Neural cell (in vitro differentiated cells): ENCODE results near the gene CLDN6. TPM values are rescaled to one million over a fixed set of nuclear protein-coding genes. Genes with fewer than 3 reads are reported as not detected.

Source experiments
- H2AFZ ChIP-seq: fragments of 200-600, 300-800 bp; sonication (generic), shearing (Covaris generic); 2 replicates; pipeline ENCODE4 v1.6.0; 2014; ENCODE audit warnings: low read depth, mild to moderate bottlenecking, antibody characterized with exemption, low read length, moderate library complexity
- H3F3A ChIP-seq: fragments of 200-600 bp; shearing (Covaris generic); 2 replicates; pipeline ENCODE4 v1.6.1; 2016; ENCODE audit warnings: mild to moderate bottlenecking, moderate library complexity, mixed read lengths, antibody characterized with exemption, low read length; ENCODE audit not compliant: insufficient read depth, poor library complexity, severe bottlenecking
- H3K27ac ChIP-seq: fragments of 200-600, 300-800 bp; sonication (generic), shearing (Covaris generic); 2 replicates; pipeline ENCODE4 v1.5.1; 2014; ENCODE audit warnings: mild to moderate bottlenecking, low read length, moderate library complexity
- H3K27me3 ChIP-seq: fragments of 300-800, 200-600 bp; sonication (generic), shearing (Covaris generic); 2 replicates; pipeline ENCODE4 v1.6.0; 2014; ENCODE audit warnings: mild to moderate bottlenecking, low read depth, low read length, moderate library complexity; ENCODE audit not compliant: insufficient read depth
- H3K36me3 ChIP-seq: fragments of 300-800, 200-600 bp; sonication (generic), shearing (Covaris generic); 2 replicates; pipeline ENCODE4 v1.5.1; 2014; ENCODE audit warnings: mild to moderate bottlenecking, antibody characterized with exemption, low read length, moderate library complexity; ENCODE audit not compliant: insufficient read depth
- H3K4me2 ChIP-seq: fragments of 300-800, 200-600 bp; sonication (generic), shearing (Covaris generic); 2 replicates; pipeline ENCODE4 v1.6.0; 2014; ENCODE audit warnings: mild to moderate bottlenecking, low read length
- H3K4me3 ChIP-seq: fragments of 300-800, 200-600 bp; sonication (generic), shearing (Covaris generic); 2 replicates; pipeline ENCODE4 v1.5.1; 2014; ENCODE audit warnings: mild to moderate bottlenecking, low read length, moderate library complexity
- H3K79me2 ChIP-seq: fragments of 200-600 bp; shearing (Covaris generic); replicated peaks from 2 replicates; pipeline ENCODE4 v1.6.0; 2014; ENCODE audit warnings: mild to moderate bottlenecking, low read length, moderate library complexity; ENCODE audit not compliant: insufficient read depth
- H3K9ac ChIP-seq: fragments of 300-800, 200-600 bp; sonication (generic), shearing (Covaris generic); 2 replicates; pipeline ENCODE4 v1.6.1; 2016; ENCODE audit warnings: mild to moderate bottlenecking, low read length, mixed read lengths
- H3K9me2 ChIP-seq: fragments of 200-600 bp; shearing (Covaris generic); 2 replicates; pipeline ENCODE4 v1.6.1; 2016; ENCODE audit warnings: mild to moderate bottlenecking, low read length, mixed read lengths; ENCODE audit not compliant: insufficient read depth
- H3K9me3 ChIP-seq: fragments of 200-600, 300-800 bp; sonication (generic), shearing (Covaris generic); 2 replicates; pipeline ENCODE4 v1.6.1; 2016; ENCODE audit warnings: mild to moderate bottlenecking, mixed run types, low read length, moderate library complexity, mixed read lengths
- H4K20me1 ChIP-seq: fragments of 200-600 bp; shearing (Covaris generic); 2 replicates; pipeline ENCODE4 v1.6.1; 2016; ENCODE audit warnings: mild to moderate bottlenecking, mixed run types; ENCODE audit not compliant: insufficient read depth
- CTCF ChIP-seq: fragments of 450-650 bp; IDR thresholded peaks from 2 replicates; pipeline ENCODE4 v1.5.1; 2014; ENCODE audit warnings: antibody characterized with exemption, mild to moderate bottlenecking, moderate library complexity; ENCODE audit not compliant: poor library complexity, severe bottlenecking
- EP300 ChIP-seq: fragments of 450-650 bp; conservative IDR thresholded peaks from 2 replicates; pipeline ENCODE4 v1.6.1; 2014; ENCODE audit warnings: antibody characterized with exemption, mild to moderate bottlenecking, moderate library complexity; ENCODE audit not compliant: poor library complexity, severe bottlenecking
- EZH2 ChIP-seq: fragments of 200-600, 300-800 bp; shearing (Covaris generic), sonication (generic); IDR thresholded peaks from 2 replicates; pipeline ENCODE4 v1.6.1; 2014; ENCODE audit warnings: antibody characterized with exemption, low read length, borderline replicate concordance, mild to moderate bottlenecking; ENCODE audit not compliant: insufficient read depth, poor library complexity, severe bottlenecking
- MXI1 ChIP-seq: fragments of 450-650 bp; conservative IDR thresholded peaks from 2 replicates; pipeline ENCODE4 v1.6.1; 2014; ENCODE audit warnings: antibody characterized with exemption, mild to moderate bottlenecking; ENCODE audit not compliant: poor library complexity, severe bottlenecking
- POLR2AphosphoS5 ChIP-seq: IDR thresholded peaks from 2 replicates; pipeline ENCODE4 v1.6.1; 2012
- RAD21 ChIP-seq: fragments of 450-650 bp; conservative IDR thresholded peaks from 2 replicates; pipeline ENCODE4 v1.6.1; 2014; ENCODE audit warnings: antibody characterized with exemption, mild to moderate bottlenecking, moderate library complexity
- REST ChIP-seq: IDR thresholded peaks from 2 replicates; pipeline ENCODE4 v1.6.1; 2012; ENCODE audit warnings: borderline replicate concordance
- SMC3 ChIP-seq: fragments of 450-650 bp; conservative IDR thresholded peaks from 2 replicates; pipeline ENCODE4 v1.6.1; 2014; ENCODE audit warnings: antibody characterized with exemption, mild to moderate bottlenecking, moderate library complexity; ENCODE audit not compliant: poor library complexity
- TAF1 ChIP-seq: IDR thresholded peaks from 2 replicates; pipeline ENCODE4 v1.6.1; 2012; ENCODE audit warnings: low read depth
- polyA plus RNA-seq: library from polyadenylated mRNA; depleted of rRNA; stranded (reverse); fragments of >200 nt; gene quantifications from 2 replicates; pipeline ENCODE4 v1.2.3, GENCODE V29; 2014

CLDN6 gene
- polyA plus RNA-seq, 1 donor from 2014 or later = not detected

- H3K9me3 ChIP-seq = no peaks in the 10 kb centered on the region
- no peak overlapping the region for H3K27ac ChIP-seq
- TF ChIP-seq MXI1 = no peak
- no peak for TF ChIP-seq RAD21
- no peak for TF ChIP-seq SMC3
- no peak for TF ChIP-seq TAF1
- TF ChIP-seq POLR2AphosphoS5 = no peak
- no peak for TF ChIP-seq EP300
- no peak for TF ChIP-seq REST
- TF ChIP-seq EZH2 = no peak
- no peak for TF ChIP-seq CTCF
- no peaks in the 10 kb centered on the region for H3K36me3 ChIP-seq
- H3K9ac ChIP-seq = no peak overlapping the region
- no peaks in the 10 kb centered on the region for H3K9me2 ChIP-seq
- no peaks in the 10 kb centered on the region for H3K79me2 ChIP-seq
- H3K4me2 ChIP-seq = no peak overlapping the region
- no peak overlapping the region for H2AFZ ChIP-seq
- no peak overlapping the region for H3K4me3 ChIP-seq
- H3K27me3 ChIP-seq = no peaks in the 10 kb centered on the region
- H4K20me1 ChIP-seq = no peaks in the 10 kb centered on the region
- no peaks in the 10 kb centered on the region for H3F3A ChIP-seq
Measured at GRCh38 chr16:2976201-2976600, 41.8 kb downstream of the CLDN6 start.

GRCh38 chr16:2975161-2975795, 42.7 kb downstream of the CLDN6 start:
- no peak overlapping the region for H2AFZ ChIP-seq
- no peak overlapping the region for H3K9ac ChIP-seq
- no peak overlapping the region for H3K27ac ChIP-seq
- H3K4me2 ChIP-seq = no peak overlapping the region
- no peak overlapping the region for H3K4me3 ChIP-seq
- H3K9me2 ChIP-seq = no peaks in the 10 kb centered on the region
- no peaks in the 10 kb centered on the region for H3K79me2 ChIP-seq
- no peaks in the 10 kb centered on the region for H3K27me3 ChIP-seq
- no peaks in the 10 kb centered on the region for H3K36me3 ChIP-seq
- no peak for TF ChIP-seq MXI1
- TF ChIP-seq SMC3 = no peak
- TF ChIP-seq REST = no peak
- TF ChIP-seq RAD21 = no peak
- TF ChIP-seq POLR2AphosphoS5 = no peak
- no peak for TF ChIP-seq CTCF
- TF ChIP-seq TAF1 = no peak
- TF ChIP-seq EZH2 = no peak
- no peak for TF ChIP-seq EP300
- H3K9me3 ChIP-seq = no peaks in the 10 kb centered on the region
- no peaks in the 10 kb centered on the region for H4K20me1 ChIP-seq
- H3F3A ChIP-seq = no peaks in the 10 kb centered on the region
